ENCODE data around the gene IFNA1. TPM values are rescaled to one million over a fixed set of nuclear protein-coding genes. Genes with fewer than 3 reads are reported as not detected.

The IFNA1 gene
- total RNA-seq, 4 donors from 2014 or later: not detected

GRCh38 chr9:21413151-21413550, 27.1 kb upstream of the IFNA1 start:
- Histone ChIP-seq H3K27me3 (no peaks in the 10 kb centered on the region), H3K4me1 (no peaks in the 10 kb centered on the region), H3K9me3 (no peaks in the 10 kb centered on the region), H3K27ac (no peak overlapping the region), H3K4me3 (no peak overlapping the region), H3K36me3 (no peaks in the 10 kb centered on the region)
- TF ChIP-seq CTCF (IDR thresholded peaks at IDR 0.05) (no peak), EP300 (IDR thresholded peaks at IDR 0.05) (no peak), POLR2A (IDR thresholded peaks at IDR 0.05) (no peak)
- DNase-seq (ENCODE audit: low spot score in 2 of 2): no peak
- 61 to 72% methylated on average over 4 of the region's 4 CpGs for WGBS, 2 donors

DNA sequence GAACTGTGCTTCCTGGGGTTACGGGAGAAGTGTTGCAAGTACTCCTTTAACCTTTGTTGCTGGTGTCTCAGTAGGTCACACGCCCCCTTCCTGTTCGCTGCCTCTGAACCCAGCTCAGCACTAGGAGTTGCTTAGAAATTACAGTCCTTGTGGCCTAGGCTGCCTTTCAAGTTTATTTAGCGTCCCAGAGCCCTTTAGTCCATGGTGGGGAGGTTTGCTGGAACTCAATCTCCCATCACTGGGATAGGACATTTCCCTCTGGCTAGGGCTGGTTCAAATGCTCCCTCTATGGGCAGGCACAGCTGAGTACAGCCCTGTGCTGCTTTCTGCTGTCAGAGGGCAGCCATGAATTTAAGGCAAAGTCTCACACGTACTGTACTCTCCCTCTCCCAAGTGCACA, 26.6 kb upstream of the IFNA1 start:
- Histone ChIP-seq H3K27me3 (no peaks in the 10 kb centered on the region), H3K9me3 (no peaks in the 10 kb centered on the region), H3K4me1 (no peaks in the 10 kb centered on the region), H3K4me3 (no peak overlapping the region), H3K27ac (no peak overlapping the region), H3K36me3 (no peaks in the 10 kb centered on the region)
- WGBS, 2 donors: 61 to 63% methylated on average over 4 to 5 of the region's 5 CpGs
- no peak for DNase-seq (ENCODE audit: low spot score in 2 of 2)
- TF ChIP-seq EP300 (IDR thresholded peaks at IDR 0.05) (no peak), CTCF (IDR thresholded peaks at IDR 0.05) (no peak), POLR2A (IDR thresholded peaks at IDR 0.05) (no peak)

- WGBS, 2 donors: 96 to 97% methylated on average over 2 of the region's 2 CpGs
- TF ChIP-seq EP300 (IDR thresholded peaks at IDR 0.05): no peak
- TF ChIP-seq POLR2A (IDR thresholded peaks at IDR 0.05): no peak
- no peak for TF ChIP-seq CTCF (IDR thresholded peaks at IDR 0.05)
- DNase-seq (ENCODE audit: low spot score in 2 of 2): no peak
- Histone ChIP-seq H3K27ac (no peak overlapping the region), H3K36me3 (no peaks in the 10 kb centered on the region), H3K4me3 (no peak overlapping the region), H3K9me3 (no peaks in the 10 kb centered on the region), H3K27me3 (no peaks in the 10 kb centered on the region), H3K4me1 (no peaks in the 10 kb centered on the region)
Observed at GRCh38 chr9:21414220-21414940, 25.9 kb upstream of the IFNA1 start.

DNA sequence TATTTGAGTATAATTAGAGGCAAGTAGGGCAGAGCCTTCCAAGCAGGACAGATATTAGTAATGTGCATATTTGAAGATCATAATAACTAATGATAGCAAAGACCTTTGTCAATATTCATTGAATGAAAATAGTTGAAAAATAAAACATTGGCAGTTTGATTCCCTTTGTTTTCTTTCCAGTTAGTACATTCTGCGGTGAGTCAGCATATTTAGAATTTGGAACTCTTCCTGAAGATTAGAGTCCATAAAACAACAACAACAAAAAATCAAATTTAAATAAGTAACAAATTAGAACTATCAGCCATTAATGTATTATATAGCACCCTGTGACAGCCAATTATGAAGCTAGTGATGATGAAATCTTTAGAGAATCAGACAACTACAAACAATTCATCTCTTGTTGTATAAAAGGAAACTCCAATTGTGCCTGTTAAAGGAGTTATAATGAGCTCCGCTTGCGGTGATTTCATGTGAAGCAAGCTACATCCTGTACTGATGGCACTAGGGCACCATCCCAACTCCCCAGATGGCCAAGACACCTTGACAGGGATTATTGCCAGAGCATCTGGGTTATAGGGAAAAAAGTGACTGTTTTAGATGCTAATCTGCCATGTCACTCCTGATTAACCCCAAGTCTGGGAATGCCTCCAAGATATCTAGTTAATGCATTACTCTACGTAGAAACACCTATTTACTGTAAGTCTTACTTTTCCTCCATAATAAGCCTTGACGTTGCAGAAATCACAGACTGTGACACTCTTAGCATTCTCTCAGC, 24.6 kb upstream of the IFNA1 start:
- no peaks in the 10 kb centered on the region for H3K9me3 ChIP-seq
- H3K27ac ChIP-seq: no peak overlapping the region
- no peak for DNase-seq (ENCODE audit: low spot score in 2 of 2)
- H3K4me3 ChIP-seq: no peak overlapping the region
- H3K36me3 ChIP-seq: no peaks in the 10 kb centered on the region
- no peaks in the 10 kb centered on the region for H3K27me3 ChIP-seq
- 64 to 74% methylated on average over 5 of the region's 5 CpGs for WGBS, 2 donors
- no peak for TF ChIP-seq POLR2A (IDR thresholded peaks at IDR 0.05)
- no peak for TF ChIP-seq EP300 (IDR thresholded peaks at IDR 0.05)
- TF ChIP-seq CTCF (IDR thresholded peaks at IDR 0.05): no peak
- H3K4me1 ChIP-seq: no peaks in the 10 kb centered on the region

GRCh38 chr9:21428235-21428634, 12.0 kb upstream of the IFNA1 start:
- TF ChIP-seq EP300 (IDR thresholded peaks at IDR 0.05) (no peak), POLR2A (IDR thresholded peaks at IDR 0.05) (no peak), CTCF (IDR thresholded peaks at IDR 0.05) (no peak)
- Histone ChIP-seq H3K27ac (no peak overlapping the region), H3K9me3 (no peaks in the 10 kb centered on the region), H3K36me3 (no peaks in the 10 kb centered on the region), H3K4me1 (no peaks in the 10 kb centered on the region), H3K4me3 (no peak overlapping the region), H3K27me3 (no peaks in the 10 kb centered on the region)
- 76 to 82% methylated on average over 1 of the region's 1 CpG for WGBS, 2 donors
- no peak for DNase-seq (ENCODE audit: low spot score in 2 of 2)

Data from tibial nerve (tissue), 4 donors.